Mucosa of gallbladder (tissue), 1 donor: Measurements from ENCODE around the gene ARV1. TPM values are rescaled to one million over a fixed set of nuclear protein-coding genes. Genes with fewer than 3 reads are reported as not detected.

Experiments used
- DNase-seq: peaks from one replicate; pipeline ENCODE4 v3.0.0-alpha.2; 2020; ENCODE audit warnings: low spot score
- total RNA-seq: library from RNA; stranded (reverse); gene quantifications from one replicate; pipeline ENCODE4 v1.2.1, GENCODE V29; 2021
- donor health status: DM: no; HTN: no; CAD: no.

Gene ARV1
- 24.3 TPM for total RNA-seq

DNA sequence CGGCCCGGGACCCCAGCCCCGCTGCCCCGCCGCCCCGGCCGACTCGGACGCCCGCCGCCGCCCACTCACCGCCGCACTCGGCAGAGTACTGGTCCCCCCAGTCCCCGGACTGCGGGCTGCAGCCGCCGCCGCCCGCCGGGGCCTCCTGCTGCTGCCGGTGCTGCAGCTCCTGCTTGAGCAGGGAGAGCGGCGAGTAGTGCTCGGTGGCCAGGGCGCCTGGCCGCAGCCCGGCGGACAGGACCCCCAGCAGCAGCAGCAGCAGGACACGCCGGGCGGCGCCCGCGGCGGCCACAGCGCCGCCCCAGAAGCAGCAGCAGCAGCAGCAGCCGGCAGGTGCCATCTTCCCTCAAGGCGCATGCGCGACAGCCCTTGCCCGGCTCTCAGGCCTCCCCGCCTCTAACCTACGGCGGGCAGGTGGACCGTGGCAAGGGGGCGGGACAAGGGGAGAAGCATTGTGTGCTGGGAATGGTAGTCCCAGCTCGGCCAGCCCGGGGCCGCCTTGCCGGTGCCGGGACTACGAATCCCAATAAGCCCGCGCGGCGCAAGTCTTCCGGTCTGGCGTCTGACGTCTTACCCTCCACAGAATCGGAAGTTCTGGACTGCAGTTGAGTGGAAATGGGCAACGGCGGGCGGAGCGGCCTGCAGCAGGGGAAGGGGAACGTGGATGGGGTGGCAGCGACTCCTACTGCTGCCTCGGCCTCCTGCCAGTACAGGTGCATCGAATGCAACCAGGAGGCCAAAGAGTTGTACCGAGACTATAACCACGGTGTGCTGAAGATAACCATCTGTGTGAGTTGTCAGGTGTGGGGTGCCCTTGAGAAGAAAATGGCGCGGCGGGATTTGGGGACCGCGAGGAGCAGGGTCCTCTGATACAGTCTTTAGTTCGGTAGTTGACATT is at the start of gene ARV1, which contains the start of gene TTC13:
TSS of gene ARV1 (plus strand) at position 604 of the 898 bp plus-strand sequence. CDS start at position 616, 12 bp downstream.
TSS of gene TTC13 (minus strand) at position 371 of the 898 bp plus-strand sequence. CDS start at position 340, 31 bp downstream.
- peak; percentile 99 for DNase-seq

DNA sequence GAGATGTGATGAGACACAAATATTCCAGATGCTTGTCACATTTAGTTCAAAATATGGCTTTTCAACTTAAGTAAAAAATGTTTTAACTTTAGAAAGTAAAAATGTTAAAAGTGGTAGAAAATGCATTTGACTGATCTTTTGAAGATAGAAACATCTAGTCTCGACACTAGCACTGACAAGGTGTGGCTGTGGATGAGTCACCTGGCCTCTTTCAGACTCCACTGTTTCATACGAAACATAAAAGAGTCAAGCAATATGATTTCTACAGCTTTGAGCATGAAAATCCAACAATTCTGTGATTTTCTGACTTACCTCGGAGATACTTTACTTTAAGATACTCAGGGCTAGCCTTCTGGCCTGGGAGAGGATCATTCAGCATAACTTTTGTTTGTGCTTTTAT is 47.9 kb upstream of the ARV1 start:
- no peak for DNase-seq

DNA sequence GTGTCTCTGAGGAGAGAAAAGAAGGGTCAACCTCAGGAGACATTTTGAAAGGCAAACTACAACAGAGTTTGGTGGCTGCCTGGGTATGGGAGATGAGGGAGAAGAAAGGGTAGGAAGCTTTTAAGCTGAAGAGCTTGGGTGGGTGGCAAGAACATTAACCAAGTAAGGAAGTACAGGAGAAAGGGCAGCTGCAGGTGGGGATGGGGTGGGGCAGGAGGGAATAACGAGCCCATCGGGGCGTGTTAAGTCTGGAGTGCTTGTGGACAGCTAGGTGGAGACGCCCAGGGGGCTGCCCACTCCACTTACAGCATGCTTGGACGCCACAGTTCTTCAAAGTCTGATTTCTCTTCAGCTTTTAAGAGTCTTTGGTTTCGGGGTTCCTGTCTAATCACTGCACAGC is 43.0 kb upstream of the ARV1 start:
- DNase-seq: no peak

DNA sequence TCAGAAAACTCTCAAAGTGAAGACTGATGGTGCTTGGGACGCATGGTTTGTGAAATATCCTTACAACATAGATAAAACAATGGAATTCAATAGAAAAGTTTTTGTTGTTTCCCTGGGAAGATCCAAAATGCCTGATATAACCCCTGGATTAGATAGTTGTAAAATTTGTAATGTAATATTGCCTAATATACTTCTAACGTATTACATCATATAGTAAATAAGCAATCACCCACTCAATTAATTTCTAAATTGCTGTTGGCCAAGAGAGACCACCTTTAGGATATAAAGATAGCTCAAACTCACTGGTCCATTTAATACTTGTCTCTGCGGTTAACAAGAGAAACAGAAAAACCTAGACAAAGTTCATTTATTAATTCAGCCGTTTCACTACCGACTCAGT is 42.4 kb upstream of the ARV1 start:
- DNase-seq: no peak

DNA sequence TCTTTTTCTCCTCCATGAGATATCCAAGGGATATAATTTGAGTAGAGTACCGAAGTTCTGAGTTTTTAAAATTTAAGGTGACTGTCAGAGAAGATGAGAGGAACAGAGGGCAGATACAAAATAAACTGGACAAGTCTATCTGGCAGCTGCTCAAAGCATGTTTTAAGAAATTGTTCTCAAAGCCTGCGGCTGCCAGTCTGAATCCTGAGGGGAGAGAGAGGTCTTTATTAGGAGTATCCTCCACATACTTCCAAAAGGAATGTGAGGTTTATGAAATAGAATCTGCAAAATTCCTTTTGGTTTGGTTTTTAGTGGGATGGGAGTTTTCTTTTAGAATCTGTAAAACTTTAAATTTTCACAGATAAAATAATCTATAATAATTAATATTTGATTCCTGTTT is 41.5 kb upstream of the ARV1 start:
- DNase-seq: no peak

DNA sequence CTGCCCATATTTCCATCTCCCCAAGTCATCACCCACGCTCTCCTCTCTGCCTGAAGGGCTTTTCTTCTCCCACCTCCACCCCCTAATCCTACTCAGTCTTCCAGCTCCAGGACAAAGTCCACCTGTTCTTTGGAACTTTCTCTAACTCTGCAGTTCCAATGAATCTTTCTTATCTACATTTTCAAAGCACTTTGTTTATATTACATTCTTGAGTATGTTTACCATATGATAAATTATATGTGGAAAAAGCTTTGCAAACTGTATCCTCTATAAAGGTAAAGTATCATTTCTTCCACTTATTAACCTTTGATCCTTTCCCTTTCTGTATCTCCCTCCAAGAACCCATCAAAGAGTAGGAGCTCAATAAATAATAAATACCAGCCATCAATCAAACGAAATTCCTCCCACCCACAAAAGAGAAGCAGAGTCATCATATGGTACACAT is 39.9 kb upstream of the ARV1 start:
- DNase-seq: no peak

DNA sequence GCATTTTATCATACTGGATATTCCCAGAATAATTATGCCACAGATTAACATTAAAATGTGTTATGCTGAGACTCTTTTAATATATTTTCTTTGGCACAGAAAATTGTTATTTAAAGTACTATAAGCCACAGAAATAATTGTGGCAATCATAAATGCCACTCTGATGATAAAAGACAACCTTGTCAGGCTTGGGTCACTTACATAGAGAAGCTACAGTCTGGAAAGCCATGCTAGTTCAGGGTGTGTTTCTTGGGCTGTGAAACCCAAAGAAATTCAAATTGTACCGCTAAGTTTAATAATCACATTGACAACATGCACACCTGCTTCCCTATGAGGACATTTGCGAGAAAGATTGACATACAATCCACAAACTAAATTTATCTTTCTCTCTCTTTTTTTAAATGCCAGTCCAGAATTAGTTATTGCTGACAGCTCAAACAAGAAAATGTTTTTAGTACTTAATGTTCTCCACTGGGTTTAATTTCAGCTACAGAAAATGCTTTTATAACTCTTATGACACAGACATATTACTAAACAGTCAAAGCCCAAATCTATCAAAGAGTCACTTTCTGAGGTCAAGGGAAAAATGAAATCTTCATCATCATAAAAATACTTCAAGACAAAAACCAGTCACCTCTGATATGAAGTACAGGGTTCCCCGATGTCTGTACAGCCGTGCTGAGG is 38.9 kb upstream of the ARV1 start:
- no peak for DNase-seq

DNA sequence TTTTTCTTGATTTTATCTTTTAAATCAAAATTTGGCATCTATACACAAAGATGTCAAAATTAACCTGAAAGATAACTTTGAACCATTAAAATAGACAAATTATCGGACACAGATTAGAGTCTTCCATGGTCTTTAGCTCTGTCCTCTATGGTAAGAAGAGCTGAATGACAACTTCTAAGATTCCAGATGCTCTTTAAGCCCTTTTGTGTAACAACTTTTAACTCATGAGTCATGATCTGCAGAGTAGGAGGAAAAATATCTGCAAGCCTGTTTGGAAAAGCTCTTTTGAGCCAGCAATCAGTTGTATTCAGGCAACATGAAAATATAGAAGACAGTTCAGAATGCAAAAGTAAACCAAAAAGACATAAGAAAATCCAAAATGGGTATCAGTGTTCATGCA is 38.0 kb upstream of the ARV1 start:
- DNase-seq: no peak

DNA sequence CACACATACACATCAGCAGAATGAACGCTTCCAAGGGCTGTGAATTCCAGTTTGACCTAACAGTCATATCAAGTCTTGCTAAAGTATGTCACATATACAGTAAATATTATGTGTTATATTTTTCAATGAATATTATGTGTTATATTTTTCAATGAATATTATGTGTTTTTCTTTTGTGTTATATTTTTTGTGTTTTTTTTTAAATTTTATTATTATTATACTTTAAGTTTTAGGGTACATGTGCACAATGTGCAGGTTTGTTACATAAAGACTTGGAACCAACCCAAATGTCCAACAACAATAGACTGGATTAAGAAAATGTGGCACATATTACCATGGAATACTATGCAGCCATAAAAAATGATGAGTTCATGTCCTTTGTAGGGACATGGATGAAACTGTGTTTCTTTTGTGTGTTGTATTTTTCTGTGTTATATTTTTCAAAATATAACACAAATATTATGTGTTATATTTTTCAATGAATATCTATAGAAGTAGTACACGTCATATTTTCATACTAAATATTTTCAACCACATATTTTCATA is 35.8 kb upstream of the ARV1 start:
- DNase-seq: no peak

DNA sequence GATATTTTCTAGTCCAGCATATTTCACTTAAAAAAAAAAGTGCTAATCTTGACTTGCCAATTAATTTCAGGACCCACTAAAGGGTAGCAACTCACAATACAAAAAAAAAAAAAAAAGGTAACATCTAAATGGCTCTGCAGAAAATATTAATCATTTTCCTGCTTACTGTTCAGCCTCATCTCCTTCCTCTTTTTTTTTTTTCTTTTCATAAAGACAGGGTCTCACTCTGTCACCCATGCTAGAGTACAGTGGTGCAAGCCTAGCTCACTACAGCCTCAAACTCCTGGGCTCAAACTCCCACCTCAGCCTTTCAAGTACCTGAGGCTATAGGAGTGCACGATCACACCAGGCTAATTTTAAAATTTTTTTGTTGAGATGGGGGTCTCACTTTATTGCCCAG is 30.6 kb upstream of the ARV1 start:
- DNase-seq: no peak

DNA sequence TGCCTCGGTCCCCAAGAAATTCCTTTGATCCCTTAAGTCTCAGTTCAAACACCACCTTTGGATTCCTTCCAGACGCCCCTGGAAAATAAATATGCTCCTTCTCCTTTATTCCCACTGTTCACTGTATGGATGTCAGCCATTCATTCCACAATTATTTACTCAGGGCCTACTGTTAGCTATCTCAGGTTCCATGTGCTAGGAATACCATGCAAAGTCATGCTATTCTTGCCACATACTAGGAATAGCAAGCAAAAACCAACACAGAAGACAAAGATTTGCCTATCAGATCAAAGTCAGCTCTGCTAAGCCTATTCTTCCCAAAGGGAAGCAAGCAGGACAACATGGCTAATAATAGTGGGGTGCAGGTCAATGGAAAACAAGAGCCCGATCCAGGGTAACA is 30.0 kb upstream of the ARV1 start:
- DNase-seq: no peak

DNA sequence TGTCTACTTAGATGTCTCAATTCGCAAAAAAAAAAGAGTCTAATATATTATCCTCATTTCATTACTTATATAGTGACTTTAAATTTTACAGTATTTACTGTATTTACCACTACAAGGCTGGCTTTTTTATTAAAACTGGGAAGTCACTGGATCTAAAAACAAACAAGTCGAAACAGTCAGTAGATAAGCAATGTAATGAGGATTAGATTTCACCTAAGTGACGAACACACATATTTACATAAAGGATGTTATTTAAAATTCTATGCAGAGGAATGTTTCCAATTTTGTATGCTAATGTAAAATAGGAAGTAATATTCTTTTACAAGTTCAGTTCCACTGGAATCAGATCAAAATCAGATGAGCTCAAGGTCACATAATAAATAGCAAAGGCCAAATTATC is 28.5 kb upstream of the ARV1 start:
- no peak for DNase-seq

DNA sequence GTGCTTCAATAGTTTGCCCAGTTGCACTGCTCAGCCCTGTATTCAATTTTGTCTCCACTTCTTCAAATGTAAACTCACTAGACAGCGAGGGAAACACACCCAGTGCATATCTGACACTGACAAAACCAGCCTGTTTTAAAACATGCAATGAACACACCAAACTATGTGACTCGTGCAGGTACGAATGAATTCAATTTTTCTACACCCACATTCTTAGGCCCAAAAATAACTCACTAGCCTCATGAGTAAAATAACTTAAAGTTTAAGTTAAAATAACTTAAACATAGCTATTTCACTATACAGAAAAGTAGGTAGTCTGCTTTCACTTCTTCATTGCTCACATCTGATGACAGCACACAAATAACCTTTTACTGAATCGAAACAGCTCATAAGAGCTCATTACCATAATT is 21.3 kb upstream of the ARV1 start:
- DNase-seq: no peak

DNA sequence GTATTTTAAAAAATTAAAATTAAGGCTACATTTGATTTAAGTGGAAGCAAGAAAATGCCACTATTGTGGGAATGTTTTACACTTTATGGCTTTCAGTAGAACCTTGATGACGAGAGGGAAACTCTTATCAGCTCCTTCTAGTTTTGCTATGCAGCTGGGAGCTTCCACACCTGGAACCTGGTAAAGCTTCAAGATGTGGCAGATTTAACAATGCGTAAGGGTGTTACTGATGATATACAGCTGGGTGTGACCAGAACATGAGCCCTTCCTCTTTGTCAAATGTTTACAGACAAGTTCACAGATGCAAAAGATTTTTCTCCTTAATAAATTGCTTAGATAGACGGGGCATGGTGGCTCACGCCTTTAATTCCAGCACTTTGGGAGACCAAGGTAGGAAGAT is 20.5 kb upstream of the ARV1 start:
- DNase-seq: no peak

DNA sequence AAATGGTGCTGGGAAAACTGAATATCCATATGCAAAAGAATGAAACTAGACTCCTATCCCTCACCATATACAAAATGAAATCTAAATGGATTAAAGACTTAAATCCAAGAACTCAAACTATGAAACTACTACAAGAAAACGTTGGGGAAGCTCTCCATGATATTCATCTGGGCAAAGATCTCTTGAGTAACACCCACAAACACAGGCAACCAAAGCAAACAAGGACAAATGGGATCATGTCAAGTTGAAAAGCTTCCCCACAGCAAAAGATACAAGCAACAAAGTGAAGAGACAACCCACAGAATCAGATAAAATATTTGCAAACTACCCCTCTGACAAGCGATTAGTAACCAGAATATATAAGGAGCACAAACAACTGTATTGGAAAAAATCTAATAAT is 14.0 kb upstream of the ARV1 start:
- DNase-seq: no peak

DNA sequence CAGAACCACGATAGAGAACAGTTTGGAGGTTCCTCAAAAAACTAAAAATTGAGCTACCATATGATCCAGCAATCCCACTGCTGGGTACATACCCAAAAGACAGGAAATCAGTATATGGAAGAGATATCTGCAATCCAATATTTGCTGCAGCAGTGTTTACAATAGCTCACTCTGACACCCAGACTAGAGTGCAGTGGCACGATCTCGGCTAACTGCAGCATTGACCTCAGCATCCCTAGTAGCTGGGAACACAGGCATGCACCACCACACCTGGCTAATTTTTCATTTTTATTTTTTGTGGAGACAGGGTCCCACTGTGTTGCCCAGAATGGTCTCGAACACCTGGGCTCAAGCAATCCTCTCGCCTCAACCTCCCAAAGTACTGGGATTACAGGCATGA is 13.4 kb upstream of the ARV1 start:
- DNase-seq: no peak

DNA sequence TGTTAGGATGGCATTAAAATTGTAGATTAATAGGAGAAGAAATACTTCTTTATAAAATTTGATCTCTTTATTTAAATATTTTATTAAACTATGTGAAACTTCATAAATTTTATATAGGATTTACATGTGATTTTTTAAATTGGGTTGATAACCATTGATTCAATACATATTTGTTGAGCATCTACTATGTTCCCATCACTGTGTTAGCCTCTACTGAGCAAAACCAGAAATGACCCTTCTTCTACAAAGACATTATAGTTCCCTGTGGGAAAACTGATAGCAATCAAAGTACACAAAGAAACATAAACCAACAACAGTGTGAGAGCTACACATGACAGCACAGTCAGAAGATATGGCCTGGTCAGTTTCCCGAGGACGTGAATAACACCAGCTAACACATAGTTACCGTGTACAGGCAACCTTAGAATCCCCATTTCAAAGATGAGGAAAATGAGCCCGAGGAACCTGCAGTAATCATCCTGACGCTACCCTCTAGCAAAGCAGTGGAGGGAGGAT is 12.5 kb upstream of the ARV1 start:
- DNase-seq: no peak

DNA sequence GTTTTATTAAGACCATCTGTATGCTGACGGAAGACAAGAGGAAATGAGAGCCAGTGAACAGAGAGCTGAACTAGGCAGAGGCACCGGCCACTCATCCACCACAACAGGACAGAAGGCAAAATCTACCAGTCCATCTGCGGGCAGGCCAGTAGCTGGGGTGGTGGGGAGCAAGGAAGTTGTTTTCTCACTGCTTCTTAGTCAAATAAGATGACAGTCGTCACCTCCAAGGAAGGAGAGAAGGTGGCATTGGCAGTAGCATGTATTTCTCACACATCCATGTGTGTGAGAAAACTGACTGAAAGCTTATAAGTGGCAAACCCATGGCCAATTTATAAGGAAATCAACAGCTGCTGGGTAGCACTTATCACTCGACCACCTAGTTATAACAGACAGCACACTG is 8.5 kb upstream of the ARV1 start:
- no peak for DNase-seq

DNA sequence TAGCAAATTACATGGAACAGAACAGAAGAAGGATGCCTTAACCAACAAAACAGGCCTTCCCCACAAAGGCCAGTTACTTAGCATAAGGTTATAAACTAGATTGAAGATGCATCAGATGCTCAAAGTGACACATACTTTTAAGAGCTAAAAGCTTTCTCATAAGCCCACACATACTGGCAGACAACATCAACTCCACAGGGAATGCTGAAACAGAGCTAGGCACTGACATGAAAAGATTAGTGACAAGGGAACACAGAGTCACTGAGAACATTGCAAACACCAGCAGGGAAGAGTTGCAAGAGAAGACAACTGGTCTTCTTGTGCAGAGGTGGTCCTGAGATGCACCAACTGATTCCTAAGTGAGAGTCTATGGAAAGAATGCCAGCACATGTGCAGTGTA is 7.1 kb upstream of the ARV1 start:
- no peak for DNase-seq

DNA sequence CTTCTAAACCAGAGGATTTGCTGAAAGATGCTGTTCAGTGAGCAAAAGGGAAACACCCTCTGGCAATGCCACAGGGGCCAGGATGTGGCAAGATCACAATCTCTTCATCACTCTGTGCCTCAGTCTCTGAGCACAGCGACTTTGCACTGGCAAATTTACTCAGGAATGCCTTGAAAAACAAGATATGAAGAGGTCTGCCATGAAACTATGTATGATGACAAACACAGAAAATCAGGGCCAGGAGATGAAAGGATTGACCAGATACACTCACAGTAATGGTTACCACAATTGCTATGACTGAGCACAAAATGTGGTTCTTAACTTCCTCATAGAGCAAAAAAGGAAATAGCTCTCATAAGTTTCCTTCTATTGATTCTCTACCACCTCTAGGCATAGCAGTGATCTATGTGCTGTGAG is 6.0 kb upstream of the ARV1 start:
- no peak for DNase-seq

DNA sequence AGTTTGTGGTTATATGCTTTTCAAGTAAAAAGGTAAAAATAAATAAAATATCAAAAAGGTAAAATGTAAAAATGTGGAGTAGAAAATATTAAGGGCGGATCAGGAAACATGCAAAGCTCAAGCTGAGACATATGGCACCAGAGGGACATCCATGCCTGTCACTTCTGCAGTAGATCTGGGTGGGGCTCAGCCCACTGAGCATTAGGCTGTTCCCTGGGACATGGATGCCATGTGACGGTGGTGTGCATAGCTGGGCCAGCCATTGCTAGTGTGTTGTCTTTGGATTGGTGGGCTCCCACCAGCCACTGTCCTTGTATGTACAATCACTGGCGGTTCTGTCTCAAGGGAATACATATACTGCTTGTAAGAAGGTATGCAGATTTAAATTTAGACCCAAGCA is 3.3 kb upstream of the ARV1 start:
- DNase-seq: no peak

DNA sequence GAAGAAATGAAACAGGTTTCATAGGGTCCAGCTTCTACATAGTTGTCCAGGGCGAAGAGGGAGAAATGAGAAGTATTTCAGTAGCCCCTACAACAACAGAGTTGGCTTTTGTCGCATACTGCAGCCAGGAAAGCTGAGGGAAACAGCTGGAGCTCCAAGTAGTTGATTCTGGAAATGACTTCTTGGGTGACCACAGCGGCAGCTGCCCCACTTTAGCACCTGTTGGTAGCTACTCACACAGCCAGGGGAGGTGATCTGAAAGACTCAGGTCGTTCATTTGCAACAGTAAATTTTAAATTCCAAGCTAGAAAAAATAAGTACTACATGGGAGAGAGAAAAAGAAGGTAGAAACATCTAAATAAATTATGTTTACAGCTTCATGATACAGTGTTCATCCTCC is 2.5 kb upstream of the ARV1 start:
- no peak for DNase-seq
